A673 (cell line): Measurements from ENCODE around the gene CFAP157.

Source experiments
- CTCF ChIP-seq: fragments of 300-800, 200-600 bp; sonication (generic); conservative IDR thresholded peaks from 2 replicates; pipeline ENCODE4 v1.5.1; 2017; ENCODE audit warnings: low read depth, mild to moderate bottlenecking, antibody characterized with exemption, low read length, moderate library complexity, mixed read lengths
- EZH2 ChIP-seq: fragments of 200-600 bp; sonication (generic); IDR thresholded peaks from 2 replicates; pipeline ENCODE4 v1.6.1; 2017; ENCODE audit warnings: borderline replicate concordance, low read depth, mild to moderate bottlenecking, mixed read lengths, antibody characterized with exemption, low read length; ENCODE audit not compliant: poor library complexity, severe bottlenecking

DNA sequence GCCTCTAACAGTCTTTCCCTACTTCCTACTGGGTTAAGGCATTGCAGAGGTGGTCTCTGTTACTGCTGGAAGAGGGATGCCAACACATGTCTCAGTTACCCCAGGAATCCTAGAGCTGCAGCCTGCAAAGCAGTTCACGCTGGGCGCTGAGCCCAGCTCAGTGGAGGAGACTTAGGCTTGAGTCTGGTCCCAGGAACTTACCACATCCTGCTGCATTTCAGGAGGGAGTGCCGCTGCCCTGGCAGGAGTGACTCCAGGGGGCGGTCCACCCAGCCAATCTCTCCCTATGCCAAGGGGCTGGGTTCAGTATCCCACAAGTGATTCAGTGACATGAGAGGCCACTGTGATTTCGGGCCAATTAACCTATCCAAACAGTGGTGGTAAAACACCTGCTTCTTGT is 16.7 kb downstream of the CFAP157 start:
- TF ChIP-seq CTCF (no peak), EZH2 (no peak)
